ENCODE results near the gene THOP1.

DNA sequence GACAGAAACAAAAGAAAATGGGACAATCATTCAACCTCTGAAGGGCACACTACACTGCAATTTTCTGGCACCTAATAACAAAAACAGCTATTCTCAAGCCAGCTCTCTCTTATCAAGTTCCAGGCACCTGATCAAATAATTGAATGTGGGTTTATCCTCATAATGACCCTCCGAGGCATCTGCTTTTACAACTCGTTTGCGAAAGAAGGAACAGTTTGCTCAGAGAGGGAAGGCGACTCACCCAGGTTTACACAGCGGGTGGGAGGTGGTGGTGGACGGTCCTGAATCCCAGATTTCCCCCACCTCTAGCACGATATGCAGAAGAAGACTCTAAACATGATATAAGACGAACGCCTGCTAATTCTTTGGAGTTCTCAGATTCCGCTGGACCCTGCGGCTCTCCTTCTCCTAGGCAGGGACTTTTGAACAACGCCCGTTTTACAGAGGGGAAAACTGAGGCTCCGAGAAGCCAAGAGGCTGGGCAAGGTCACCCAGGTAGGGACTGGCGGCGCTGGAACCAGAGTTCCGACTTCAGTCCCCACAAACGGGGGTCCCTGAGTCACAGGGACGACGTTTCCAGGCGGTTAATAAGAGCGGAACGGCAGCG, 2.9 kb upstream of the THOP1 start:
- TF ChIP-seq, protein P1, sequence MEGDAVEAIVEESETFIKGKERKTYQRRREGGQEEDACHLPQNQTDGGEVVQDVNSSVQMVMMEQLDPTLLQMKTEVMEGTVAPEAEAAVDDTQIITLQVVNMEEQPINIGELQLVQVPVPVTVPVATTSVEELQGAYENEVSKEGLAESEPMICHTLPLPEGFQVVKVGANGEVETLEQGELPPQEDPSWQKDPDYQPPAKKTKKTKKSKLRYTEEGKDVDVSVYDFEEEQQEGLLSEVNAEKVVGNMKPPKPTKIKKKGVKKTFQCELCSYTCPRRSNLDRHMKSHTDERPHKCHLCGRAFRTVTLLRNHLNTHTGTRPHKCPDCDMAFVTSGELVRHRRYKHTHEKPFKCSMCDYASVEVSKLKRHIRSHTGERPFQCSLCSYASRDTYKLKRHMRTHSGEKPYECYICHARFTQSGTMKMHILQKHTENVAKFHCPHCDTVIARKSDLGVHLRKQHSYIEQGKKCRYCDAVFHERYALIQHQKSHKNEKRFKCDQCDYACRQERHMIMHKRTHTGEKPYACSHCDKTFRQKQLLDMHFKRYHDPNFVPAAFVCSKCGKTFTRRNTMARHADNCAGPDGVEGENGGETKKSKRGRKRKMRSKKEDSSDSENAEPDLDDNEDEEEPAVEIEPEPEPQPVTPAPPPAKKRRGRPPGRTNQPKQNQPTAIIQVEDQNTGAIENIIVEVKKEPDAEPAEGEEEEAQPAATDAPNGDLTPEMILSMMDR (IDR thresholded peaks at IDR 0.05; ENCODE audit: low read depth, low read length, poor library complexity, severe bottlenecking) = no peak
- TF ChIP-seq EZH2phosphoT487 (IDR thresholded peaks at IDR 0.05; ENCODE audit: borderline replicate concordance, low read length) = no peak
